GM18520 (cell line): ENCODE results near the gene LPCAT1.

Experiments used
- ATAC-seq: cut with Tn5 transposase; IDR thresholded peaks from one replicate; pipeline ENCODE4 v1.9.1; 2021; ENCODE audit not compliant: unreplicated experiment

LPCAT1 gene

GRCh38 chr5:1414311-1415058 is 109.3 kb downstream of the LPCAT1 start:
- ATAC-seq = no peak

- no peak for ATAC-seq
Observed at GRCh38 chr5:1413611-1414241, 110.0 kb downstream of the LPCAT1 start.

DNA sequence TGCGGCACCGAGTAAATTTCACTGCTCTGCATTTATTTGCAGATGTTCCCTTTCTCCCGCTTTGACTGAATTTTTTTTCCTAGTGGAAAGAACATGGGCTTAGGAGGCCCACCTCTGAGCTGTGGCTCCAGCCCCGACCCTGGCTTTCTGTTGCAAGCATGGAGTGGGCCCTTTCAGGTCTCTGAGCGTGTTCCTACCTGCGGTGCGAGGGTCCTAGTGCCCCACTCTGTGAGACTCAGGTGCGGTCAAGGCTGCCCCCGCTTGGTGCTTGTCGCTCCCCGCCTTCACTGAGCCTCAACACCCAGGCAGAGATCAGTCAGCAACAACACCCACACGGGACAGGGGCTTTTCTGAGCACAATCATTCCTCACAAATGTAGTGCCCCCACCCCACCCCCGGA is 110.5 kb downstream of the LPCAT1 start:
- no peak for ATAC-seq

DNA sequence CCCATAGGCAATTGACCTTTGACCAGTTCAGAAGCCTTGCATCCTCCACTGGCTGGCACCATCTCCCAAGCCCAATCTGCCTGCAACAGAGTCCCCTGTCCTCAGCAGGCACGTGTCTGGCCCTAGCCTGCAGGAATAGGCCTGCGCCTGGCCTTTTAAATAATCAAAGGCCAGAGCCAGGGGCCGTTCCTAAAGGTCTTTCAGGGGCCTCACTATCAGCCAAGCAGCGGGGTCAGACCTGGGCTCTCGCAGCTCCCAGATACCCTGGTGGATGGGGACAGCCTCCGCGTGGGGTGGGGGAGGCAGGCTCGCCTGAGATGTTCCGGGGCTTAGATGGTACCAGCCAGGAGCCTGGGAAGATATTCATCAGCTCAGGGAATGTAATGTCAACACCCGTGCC is 111.1 kb downstream of the LPCAT1 start:
- ATAC-seq = no peak

DNA sequence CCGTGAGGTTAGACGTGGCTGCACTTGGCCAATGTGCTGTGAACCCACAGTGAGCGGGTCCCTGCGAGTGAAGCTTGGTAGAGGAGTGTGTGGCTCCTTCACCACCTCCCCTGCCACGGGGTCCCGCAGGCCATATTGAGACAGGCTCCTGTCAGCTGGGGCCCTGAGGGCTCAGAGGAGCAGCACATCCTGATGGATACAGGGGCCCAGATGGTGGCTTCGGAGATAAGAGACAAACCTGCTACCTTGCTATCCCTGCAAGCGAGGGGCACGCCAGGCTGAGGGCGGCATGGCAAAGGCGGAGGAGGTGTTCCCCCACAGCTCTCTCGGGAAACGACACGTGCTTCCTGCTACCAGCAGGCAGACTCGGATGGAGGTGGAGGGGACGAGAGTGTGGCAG is 111.6 kb downstream of the LPCAT1 start:
- no peak for ATAC-seq
